GM10248 (cell line): ENCODE data around the gene THRAP3.

Source experiments
- CTCF ChIA-PET: fragments of 300-600 bp; sonication (Branson Sonifier 250); formaldehyde crosslinking; extraction: SDS; loops from one replicate; lab custom pipeline; 2021; ENCODE audit warnings: antibody characterized with exemption; lab: Yijun Ruan, JAX
- POLR2A ChIA-PET: fragments of 350-650 bp; sonication (Branson Sonifier 250); formaldehyde crosslinking; extraction: SDS; loops from one replicate; lab custom pipeline; 2020; ENCODE audit warnings: antibody characterized with exemption; lab: Yijun Ruan, JAX
- DNase-seq: peaks from one replicate; pipeline ENCODE4 v3.0.0; 2012; ENCODE audit errors: extremely low spot score
- CTCF ChIP-seq: IDR thresholded peaks from 2 replicates; pipeline ENCODE4 v1.5.1; 2012; ENCODE audit warnings: mild to moderate bottlenecking, low read depth; ENCODE audit errors: extremely low read depth, missing control alignments, control extremely low read depth

Gene THRAP3

GRCh38 chr1:36303244-36303643, 79.0 kb downstream of the THRAP3 start:
- no peak for DNase-seq
- no peak for TF ChIP-seq CTCF
- ChIA-PET POLR2A (no interaction called here), CTCF (interaction anchor here (0.6 to 3.5 kb wide), 3 partner anchors 11 to 1174 kb away, joined by 4 to 16 read pairs (median 9); no protein-coding TSS in a partner anchor)

DNA sequence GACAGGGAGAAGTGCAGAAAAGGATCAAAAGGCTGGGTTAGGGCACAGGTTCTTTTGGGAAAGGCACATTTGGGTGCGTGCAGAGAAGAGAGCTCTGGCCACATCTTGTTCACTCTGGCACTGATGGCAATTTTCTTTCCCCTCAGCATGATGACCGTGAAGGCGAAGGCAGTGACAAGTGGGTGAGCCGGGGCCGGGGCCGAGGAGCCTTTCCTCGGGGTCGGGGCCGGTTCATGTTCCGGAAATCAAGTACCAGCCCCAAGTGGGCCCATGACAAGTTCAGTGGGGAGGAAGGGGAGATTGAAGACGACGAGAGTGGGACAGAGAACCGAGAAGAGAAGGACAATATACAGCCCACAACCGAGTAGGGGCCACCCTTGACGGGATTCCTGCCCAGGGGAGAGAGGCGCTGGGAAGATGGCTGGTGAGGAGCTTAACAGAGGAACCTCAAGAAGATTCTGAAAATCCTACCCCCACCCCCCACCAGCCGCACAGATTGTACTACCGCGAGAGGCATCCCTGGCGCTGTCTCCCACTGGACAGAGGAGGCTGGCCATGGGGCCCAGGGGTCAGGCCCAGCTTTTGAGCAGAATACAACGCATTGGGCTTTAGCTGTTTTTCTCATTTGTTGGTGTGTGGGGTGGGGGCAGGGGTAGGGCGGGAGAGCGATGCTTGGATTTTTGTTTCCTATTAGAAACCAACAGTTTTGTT, 79.6 kb downstream of the THRAP3 start:
- no peak for DNase-seq
- CTCF ChIA-PET = interaction anchor here (0.6 to 3.5 kb wide), 3 partner anchors 11 to 1174 kb away, joined by 4 to 16 read pairs (median 9); no protein-coding TSS in a partner anchor
- TF ChIP-seq CTCF = no peak
- POLR2A ChIA-PET = interaction anchor here (0.6 kb wide), 1 partner anchor 63 kb away, joined by 6 read pairs; no protein-coding TSS in a partner anchor

DNA sequence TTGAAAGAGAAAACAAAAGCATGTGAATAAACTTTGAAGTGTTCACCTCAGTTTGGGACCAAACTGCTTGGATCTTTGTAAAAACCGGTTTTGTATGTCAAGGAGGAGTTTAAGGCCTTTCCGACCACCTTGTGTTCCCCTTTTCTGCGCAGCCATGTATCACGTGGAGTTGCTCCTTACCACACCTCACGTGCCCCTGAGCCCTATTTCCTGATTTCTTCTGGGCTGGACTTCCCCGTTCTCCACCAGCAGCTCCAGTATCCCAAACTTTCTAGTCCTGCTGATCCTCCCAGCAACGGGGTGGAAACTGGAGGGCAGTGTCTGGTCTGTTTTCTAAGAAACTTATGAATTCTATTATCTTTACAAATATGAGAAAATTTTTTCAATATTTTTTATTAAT, 80.3 kb downstream of the THRAP3 start:
- TF ChIP-seq CTCF = no peak
- POLR2A ChIA-PET = no interaction called here
- CTCF ChIA-PET = no interaction called here
- no peak for DNase-seq

DNA sequence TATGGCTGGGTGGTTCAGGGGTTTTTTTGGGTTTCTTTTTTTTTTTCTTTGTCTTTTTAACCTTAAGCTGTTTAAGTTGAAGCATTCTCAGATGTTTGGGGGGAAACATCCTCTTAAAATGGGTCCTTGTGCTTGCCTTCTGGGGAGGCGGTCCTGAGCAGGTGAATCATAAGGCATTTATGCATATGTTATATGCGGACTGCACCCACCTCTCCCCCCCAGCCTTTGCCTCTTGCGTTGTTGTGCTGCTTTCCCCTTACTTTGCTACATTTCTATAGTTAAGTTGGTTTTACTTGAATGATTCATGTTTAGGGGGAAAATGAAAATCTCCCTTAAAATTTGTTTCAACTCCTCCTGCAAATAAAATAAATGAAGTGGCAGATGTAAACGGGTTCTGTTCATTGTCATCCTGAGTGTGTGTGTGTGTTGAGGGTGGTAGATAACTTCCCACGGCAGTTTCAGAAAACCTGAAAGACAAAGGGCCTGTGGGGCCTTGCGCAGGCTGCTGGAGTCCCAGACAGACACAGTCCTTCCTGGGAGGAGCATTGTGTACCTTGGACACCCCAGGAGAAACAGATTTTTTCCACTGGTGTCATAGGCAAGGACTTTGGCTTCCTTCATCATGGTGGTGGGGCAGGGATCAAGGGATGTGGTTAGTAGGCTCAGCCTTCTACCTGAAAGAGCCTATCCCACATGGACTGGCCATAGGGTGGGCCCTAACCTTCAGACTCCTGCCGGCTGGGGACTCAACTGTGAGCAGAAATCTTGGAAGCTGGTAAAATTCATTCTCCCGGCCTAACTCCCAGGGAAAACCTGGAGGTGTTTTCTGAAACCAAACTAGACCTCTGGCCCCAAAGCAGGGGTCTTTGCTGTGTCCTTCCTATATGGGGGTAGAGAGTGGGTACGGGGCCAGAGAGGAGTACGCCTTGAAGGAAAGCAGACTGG, 81.0 kb downstream of the THRAP3 start:
- CTCF ChIA-PET = interaction anchor here (1.5 to 2.2 kb wide), 5 partner anchors 15 to 156 kb away, joined by 5 to 11 read pairs (median 5); partner anchors contain the start of gene TRAPPC3
- POLR2A ChIA-PET = interaction anchor here (0.9 to 1.6 kb wide), 2 partner anchors 17 to 20 kb away, joined by 3 read pairs; no protein-coding TSS in a partner anchor
- DNase-seq = no peak
- TF ChIP-seq CTCF = no peak

- no peak for TF ChIP-seq CTCF
- POLR2A ChIA-PET = interaction anchor here (0.6 to 1.6 kb wide), 5 partner anchors 10 to 1169 kb away, joined by 3 read pairs; partner anchors contain the start of gene EVA1B
- CTCF ChIA-PET = interaction anchor here (0.7 to 2.2 kb wide), 8 partner anchors 13 to 157 kb away, joined by 3 to 11 read pairs (median 5); partner anchors contain the start of gene TRAPPC3
- no peak for DNase-seq
Observed at GRCh38 chr1:36305915-36306209, 81.6 kb downstream of the THRAP3 start.
